ENCODE measurements around the gene MANSC4. TPM values are rescaled to one million over a fixed set of nuclear protein-coding genes. Genes with fewer than 3 reads are reported as not detected.

The MANSC4 gene
- total and polyA plus RNA-seq, 2 of the 13 experiments (the other 11 are each of a cell fraction or from before 2014, with no cell fraction given), result not detected

DNA sequence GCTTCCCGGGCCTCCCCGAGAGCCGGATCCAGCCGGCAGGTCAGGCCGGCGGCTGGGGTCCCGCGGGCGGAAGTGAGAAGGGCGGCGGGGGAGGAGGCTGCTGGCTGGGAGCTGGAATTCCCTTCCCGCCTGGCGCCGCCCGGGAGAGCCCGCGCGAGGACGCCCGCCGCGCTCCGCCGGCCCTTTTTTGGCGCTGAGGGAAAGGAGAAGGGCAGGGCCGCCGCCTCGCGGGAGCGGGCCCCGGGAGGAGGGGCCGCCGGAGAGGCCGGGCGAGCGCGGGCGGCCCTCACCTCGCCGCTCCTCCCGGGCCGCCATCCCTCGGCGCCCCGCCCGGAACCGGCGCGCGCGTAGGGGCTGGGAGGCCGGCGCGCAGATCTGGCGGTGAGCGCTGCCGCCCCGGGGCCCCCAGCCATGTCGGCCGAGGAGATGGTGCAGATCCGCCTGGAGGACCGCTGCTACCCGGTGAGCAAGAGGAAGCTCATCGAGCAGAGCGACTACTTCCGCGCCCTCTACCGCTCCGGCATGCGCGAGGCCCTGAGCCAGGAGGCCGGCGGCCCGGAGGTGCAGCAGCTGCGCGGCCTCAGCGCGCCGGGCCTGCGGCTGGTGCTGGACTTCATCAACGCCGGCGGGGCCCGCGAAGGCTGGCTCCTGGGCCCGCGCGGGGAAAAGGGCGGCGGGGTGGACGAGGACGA, at the start of gene MANSC4, which contains the start of gene KLHL42 (continued):
- TF ChIP-seq REXO4 (CRISPR knock-in tag; IDR thresholded peaks at IDR 0.05; ENCODE audit: borderline replicate concordance) (0 out of 2 replicates have a peak, but pooled peaks have one; percentile 20), STAT5B (CRISPR knock-in tag; IDR thresholded peaks at IDR 0.05) (0 out of 2 replicates have a peak, but pooled peaks have one; percentile 30), KDM5A (IDR thresholded peaks at IDR 0.05; ENCODE audit: borderline replicate concordance, low read length) (no peak), ZMYM3 (CRISPR knock-in tag; IDR thresholded peaks at IDR 0.05) (no peak), ZNF260 (CRISPR knock-in tag; IDR thresholded peaks at IDR 0.05; ENCODE audit: borderline replicate concordance, low read depth) (no peak), BRD4 (CRISPR knock-in tag; IDR thresholded peaks at IDR 0.05) (peak; percentile 77), ZNF253 (CRISPR knock-in tag; IDR thresholded peaks at IDR 0.05; ENCODE audit: borderline replicate concordance) (0 out of 2 replicates have a peak, but pooled peaks have one; percentile 31), RFXAP (CRISPR knock-in tag; IDR thresholded peaks at IDR 0.05; ENCODE audit: borderline replicate concordance) (peak; percentile 54; the same call in 1 of the 2 replicates), ZNF256 (CRISPR knock-in tag; conservative IDR thresholded peaks at IDR 0.05) (peak; percentile 18; the same call in 1 of the 2 replicates), ZSCAN21 (CRISPR knock-in tag; IDR thresholded peaks at IDR 0.05; ENCODE audit: borderline replicate concordance) (peak; percentile 80), TGIF2 (CRISPR knock-in tag; IDR thresholded peaks at IDR 0.05) (no peak), RORA (CRISPR knock-in tag; IDR thresholded peaks at IDR 0.05) (no peak)
- TF ChIP-seq, protein P1, sequence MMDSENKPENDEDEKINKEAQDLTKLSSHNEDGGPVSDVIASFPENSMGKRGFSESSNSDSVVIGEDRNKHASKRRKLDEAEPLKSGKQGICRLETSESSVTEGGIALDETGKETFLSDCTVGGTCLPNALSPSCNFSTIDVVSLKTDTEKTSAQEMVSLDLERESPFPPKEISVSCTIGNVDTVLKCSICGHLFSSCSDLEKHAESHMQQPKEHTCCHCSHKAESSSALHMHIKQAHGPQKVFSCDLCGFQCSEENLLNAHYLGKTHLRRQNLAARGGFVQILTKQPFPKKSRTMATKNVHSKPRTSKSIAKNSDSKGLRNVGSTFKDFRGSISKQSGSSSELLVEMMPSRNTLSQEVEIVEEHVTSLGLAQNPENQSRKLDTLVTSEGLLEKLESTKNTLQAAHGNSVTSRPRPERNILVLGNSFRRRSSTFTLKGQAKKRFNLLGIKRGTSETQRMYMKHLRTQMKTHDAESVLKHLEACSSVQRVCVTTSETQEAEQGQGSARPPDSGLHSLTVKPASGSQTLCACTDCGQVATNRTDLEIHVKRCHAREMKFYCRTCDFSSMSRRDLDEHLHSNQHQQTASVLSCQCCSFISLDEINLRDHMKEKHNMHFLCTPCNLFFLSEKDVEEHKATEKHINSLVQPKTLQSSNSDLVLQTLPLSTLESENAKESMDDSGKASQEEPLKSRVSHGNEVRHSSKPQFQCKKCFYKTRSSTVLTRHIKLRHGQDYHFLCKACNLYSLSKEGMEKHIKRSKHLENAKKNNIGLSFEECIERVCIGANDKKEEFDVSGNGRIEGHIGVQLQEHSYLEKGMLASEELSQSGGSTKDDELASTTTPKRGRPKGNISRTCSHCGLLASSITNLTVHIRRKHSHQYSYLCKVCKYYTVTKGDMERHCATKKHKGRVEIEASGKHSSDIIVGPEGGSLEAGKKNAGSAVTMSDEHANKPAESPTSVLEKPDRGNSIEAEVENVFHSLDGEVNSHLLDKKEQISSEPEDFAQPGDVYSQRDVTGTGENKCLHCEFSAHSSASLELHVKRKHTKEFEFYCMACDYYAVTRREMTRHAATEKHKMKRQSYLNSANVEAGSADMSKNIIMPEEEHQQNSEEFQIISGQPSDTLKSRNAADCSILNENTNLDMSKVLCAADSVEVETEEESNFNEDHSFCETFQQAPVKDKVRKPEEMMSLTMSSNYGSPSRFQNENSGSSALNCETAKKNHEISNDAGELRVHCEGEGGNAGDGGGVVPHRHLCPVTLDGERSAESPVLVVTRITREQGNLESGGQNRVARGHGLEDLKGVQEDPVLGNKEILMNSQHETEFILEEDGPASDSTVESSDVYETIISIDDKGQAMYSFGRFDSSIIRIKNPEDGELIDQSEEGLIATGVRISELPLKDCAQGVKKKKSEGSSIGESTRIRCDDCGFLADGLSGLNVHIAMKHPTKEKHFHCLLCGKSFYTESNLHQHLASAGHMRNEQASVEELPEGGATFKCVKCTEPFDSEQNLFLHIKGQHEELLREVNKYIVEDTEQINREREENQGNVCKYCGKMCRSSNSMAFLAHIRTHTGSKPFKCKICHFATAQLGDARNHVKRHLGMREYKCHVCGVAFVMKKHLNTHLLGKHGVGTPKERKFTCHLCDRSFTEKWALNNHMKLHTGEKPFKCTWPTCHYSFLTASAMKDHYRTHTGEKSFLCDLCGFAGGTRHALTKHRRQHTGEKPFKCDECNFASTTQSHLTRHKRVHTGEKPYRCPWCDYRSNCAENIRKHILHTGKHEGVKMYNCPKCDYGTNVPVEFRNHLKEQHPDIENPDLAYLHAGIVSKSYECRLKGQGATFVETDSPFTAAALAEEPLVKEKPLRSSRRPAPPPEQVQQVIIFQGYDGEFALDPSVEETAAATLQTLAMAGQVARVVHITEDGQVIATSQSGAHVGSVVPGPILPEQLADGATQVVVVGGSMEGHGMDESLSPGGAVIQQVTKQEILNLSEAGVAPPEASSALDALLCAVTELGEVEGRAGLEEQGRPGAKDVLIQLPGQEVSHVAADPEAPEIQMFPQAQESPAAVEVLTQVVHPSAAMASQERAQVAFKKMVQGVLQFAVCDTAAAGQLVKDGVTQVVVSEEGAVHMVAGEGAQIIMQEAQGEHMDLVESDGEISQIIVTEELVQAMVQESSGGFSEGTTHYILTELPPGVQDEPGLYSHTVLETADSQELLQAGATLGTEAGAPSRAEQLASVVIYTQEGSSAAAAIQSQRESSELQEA (CRISPR knock-in tag; IDR thresholded peaks at IDR 0.05; ENCODE audit: not compliant biosample characterization), result no peak
- TF ChIP-seq, protein P2, sequence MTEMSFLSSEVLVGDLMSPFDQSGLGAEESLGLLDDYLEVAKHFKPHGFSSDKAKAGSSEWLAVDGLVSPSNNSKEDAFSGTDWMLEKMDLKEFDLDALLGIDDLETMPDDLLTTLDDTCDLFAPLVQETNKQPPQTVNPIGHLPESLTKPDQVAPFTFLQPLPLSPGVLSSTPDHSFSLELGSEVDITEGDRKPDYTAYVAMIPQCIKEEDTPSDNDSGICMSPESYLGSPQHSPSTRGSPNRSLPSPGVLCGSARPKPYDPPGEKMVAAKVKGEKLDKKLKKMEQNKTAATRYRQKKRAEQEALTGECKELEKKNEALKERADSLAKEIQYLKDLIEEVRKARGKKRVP (CRISPR knock-in tag; IDR thresholded peaks at IDR 0.05), result no peak
- TF ChIP-seq, protein P3, sequence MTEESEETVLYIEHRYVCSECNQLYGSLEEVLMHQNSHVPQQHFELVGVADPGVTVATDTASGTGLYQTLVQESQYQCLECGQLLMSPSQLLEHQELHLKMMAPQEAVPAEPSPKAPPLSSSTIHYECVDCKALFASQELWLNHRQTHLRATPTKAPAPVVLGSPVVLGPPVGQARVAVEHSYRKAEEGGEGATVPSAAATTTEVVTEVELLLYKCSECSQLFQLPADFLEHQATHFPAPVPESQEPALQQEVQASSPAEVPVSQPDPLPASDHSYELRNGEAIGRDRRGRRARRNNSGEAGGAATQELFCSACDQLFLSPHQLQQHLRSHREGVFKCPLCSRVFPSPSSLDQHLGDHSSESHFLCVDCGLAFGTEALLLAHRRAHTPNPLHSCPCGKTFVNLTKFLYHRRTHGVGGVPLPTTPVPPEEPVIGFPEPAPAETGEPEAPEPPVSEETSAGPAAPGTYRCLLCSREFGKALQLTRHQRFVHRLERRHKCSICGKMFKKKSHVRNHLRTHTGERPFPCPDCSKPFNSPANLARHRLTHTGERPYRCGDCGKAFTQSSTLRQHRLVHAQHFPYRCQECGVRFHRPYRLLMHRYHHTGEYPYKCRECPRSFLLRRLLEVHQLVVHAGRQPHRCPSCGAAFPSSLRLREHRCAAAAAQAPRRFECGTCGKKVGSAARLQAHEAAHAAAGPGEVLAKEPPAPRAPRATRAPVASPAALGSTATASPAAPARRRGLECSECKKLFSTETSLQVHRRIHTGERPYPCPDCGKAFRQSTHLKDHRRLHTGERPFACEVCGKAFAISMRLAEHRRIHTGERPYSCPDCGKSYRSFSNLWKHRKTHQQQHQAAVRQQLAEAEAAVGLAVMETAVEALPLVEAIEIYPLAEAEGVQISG (CRISPR knock-in tag; IDR thresholded peaks at IDR 0.05), result peak; percentile 85
